Keratinocyte (primary cell): Measurements from ENCODE around the gene EMP1.

ENCODE experiments used
- EZH2 ChIP-seq: IDR thresholded peaks from one replicate; pipeline ENCODE4 v1.6.1; 2012; ENCODE audit warnings: inconsistent platforms, mild to moderate bottlenecking, low read length, moderate library complexity
- TF ChIP-seq, protein P1 (sequence below), 3 experiments: IDR thresholded peaks in 1 of 3; conservative IDR thresholded peaks in 1 of 3; optimal IDR thresholded peaks in 1 of 3; 2 replicates in 2 of 3; 3 replicates in 1 of 3; pipeline versions ENCODE3 to v1.5.1; 2011; ENCODE audit warnings: low read length in 3 of 3, mild to moderate bottlenecking in 3 of 3, moderate library complexity in 2 of 3, control low read depth in 1 of 3, inconsistent platforms in 1 of 3; ENCODE audit not compliant: insufficient read depth in 2 of 3; ENCODE audit errors: extremely low read depth in 1 of 3

DNA sequence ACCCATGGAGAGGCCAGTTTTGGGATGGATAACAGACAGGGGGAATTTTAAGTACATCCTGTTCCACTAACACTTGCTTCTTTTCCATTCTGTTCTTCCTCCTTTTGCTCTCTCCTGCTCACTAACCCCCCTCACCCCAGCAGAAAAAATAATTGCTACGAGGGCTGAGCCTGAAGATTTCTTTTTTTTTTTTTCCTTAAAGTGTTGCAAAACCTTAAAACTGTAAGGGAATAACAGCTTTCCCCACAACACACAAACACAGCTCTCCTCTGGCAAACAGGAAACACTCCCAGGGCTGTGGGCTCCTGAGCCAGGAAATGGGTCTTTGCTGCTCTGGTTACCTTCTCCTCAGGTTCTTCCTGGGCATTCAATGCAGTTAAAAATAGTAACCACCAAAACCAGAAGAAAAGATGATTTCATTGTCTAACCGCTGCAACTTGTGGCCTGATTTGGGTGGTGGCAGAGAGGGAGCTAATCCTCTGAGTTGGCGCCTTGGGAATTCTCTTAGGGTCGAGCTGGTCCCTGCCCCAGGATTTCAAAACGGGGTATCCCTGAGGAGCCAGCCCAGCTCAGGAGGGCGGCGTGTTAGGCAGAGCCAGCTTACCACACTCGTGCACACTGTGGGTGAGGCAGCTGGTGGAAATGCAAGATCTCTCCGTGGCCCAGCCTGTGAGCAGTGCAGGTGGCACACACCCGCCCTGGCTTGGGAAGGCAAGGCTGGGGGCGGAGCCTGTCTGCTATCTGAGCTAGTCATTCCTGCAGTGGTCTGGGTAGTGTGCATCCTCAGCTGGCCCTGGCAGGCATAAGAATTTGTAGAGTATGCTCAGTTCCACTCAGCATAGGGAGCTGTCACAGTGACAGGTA is 17.1 kb upstream of the EMP1 start:
- TF ChIP-seq, protein P1, sequence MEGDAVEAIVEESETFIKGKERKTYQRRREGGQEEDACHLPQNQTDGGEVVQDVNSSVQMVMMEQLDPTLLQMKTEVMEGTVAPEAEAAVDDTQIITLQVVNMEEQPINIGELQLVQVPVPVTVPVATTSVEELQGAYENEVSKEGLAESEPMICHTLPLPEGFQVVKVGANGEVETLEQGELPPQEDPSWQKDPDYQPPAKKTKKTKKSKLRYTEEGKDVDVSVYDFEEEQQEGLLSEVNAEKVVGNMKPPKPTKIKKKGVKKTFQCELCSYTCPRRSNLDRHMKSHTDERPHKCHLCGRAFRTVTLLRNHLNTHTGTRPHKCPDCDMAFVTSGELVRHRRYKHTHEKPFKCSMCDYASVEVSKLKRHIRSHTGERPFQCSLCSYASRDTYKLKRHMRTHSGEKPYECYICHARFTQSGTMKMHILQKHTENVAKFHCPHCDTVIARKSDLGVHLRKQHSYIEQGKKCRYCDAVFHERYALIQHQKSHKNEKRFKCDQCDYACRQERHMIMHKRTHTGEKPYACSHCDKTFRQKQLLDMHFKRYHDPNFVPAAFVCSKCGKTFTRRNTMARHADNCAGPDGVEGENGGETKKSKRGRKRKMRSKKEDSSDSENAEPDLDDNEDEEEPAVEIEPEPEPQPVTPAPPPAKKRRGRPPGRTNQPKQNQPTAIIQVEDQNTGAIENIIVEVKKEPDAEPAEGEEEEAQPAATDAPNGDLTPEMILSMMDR (optimal IDR thresholded peaks at IDR 0.05 in 1 of 3, IDR thresholded peaks at IDR 0.05 in 1 of 3, conservative IDR thresholded peaks at IDR 0.05 in 1 of 3; ENCODE audit: extremely low read depth in 1 of 3, insufficient read depth in 2 of 3, low read length in 3 of 3) = no peak
- TF ChIP-seq EZH2 = no peak
